Activated CD4-positive, CD25-positive, alpha-beta regulatory T cell (primary cell): ENCODE results near the gene SLC39A11.
A peak's percentile ranks its signal among the peaks of the same experiment; 100 is the strongest.

Experiments
- DNase-seq, 4 experiments: peaks; one replicate each; lab custom pipeline; 2025; lab: John Stamatoyannopoulos, UW

The SLC39A11 gene

GRCh38 chr17:72749119-72749572, 343.3 kb downstream of the SLC39A11 start:
- no peak for DNase-seq

DNA sequence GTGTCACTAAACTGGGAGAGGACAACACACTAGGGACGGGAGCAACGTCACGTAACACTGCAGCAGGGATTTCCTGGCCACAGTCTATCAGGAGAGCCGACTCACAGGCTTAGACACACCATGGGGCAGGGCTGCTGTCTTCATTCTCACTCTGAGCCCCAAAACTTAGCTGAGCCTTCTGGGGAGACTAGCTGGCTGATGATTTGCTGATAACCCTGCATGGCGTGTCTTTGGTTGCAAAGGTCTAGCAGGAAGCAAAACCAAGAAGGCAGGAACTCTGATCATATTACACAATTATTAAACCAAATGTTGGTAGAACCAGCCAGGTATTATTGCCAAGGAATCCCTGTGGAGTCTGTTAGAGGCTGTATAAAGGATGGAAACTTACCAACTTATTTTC, 345.0 kb downstream of the SLC39A11 start:
- no peak for DNase-seq

DNA sequence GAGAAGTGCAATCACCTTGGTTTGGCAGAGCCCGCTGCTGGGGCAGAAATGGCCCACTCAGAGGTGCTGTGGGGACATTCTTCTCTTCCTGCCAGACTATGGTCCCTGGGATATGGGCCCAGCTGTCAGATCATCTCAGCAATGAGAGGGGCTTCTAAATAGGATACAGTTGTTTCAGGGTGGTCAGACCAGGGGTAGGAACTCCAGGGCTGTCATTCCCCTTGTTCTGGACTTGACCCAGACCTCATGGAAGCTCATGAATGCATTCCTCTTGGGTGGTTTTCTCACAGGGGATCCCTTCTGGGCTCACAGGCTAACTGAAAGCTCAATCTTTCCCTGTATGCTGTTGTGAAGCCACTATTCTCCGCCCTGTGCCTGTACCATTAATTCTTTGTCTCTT, 347.2 kb downstream of the SLC39A11 start:
- no peak for DNase-seq

GRCh38 chr17:72743037-72743467, 349.4 kb downstream of the SLC39A11 start:
- DNase-seq, result no peak

GRCh38 chr17:72737151-72737690, 355.3 kb downstream of the SLC39A11 start:
- DNase-seq, result no peak

- DNase-seq, result no peak
These were observed 356.9 kb downstream of the SLC39A11 start for GRCh38 chr17:72735592-72735991.

- no peak for DNase-seq
These were observed 357.4 kb downstream of the SLC39A11 start for GRCh38 chr17:72735048-72735447.

DNA sequence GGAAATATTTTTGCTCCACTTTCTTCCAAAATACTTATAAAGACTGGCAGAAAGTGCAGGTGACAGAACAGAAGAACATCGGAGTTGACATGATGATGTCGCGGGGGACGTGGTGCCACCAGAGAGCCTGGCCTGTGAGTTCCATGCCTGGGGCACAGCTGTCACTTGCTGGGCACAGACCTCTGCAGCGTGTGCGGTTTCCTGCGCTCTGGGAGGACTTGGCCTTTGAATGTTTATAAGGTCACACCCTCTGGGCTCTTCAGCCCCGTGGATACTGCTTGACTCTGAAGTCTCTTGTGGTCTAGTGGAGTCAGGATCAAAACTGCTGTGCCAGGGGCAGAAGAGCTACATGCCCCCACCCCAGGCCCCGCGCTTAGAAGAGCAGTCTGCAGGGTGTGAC, 357.9 kb downstream of the SLC39A11 start:
- DNase-seq, result no peak

- DNase-seq, result no peak
These were observed 358.7 kb downstream of the SLC39A11 start for GRCh38 chr17:72733619-72734282.

DNA sequence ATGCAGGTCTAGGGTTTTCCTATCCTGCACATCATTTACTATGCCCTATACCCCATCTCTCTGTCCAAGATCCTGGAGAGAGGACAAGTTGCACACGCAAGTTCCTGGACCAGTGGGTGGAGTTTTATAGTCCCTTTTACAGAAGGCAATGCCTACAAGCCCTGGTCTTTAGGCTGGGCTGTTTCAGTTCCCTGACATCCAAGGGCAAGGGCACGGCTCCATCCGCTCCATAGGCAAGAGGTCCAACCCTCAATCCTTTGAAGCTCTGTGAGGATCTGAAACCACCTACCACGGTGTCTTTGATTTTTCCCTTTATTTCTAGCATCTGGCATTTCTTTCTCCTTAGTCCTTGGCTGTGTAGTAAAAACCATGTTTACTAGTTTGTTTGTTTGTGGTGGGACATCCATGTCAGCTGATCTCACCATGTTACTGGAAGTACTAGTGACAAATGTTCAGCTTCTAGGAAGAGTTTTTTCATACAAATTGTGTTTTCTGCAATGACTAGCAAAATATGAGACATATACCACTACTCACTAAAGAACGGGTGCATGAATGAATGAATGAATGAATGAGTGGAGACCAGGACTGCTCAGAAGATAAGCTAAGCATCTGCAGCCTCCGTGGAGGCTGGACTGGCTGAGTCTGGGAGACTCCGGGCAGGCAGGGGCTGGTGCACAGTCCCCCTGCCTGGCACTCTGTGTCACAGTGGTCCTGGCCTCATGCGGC, 359.4 kb downstream of the SLC39A11 start:
- DNase-seq, result no peak

GRCh38 chr17:72730077-72730476, 362.4 kb downstream of the SLC39A11 start:
- no peak for DNase-seq

DNA sequence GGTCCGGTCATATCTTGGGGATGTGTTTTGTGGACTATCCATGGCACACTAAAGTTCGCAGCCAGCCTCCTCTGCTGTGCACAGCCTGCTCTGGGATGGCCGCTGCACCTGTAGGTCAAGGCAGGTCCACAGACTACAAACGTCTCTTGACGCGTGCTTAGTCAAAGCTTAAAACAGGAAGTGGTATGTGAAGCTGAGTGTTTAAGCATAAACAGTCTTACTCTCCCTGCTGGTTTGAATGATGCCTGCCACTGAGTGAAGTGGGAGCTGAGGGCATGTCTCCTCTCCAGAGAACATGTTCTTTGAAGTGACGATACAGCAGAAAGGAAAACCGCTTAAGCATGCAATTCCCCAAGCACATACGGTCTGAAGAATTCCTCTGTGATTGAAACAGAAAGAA, 365.6 kb downstream of the SLC39A11 start:
- DNase-seq, result no peak

- DNase-seq, result peak in 1 of 4 experiments; percentile 5
These were observed 366.9 kb downstream of the SLC39A11 start for GRCh38 chr17:72725433-72726068.

- DNase-seq, result no peak
These were observed 368.2 kb downstream of the SLC39A11 start for GRCh38 chr17:72724267-72724666.

- no peak for DNase-seq
These were observed 368.8 kb downstream of the SLC39A11 start for GRCh38 chr17:72723711-72724110.

GRCh38 chr17:72720494-72720825, 372.0 kb downstream of the SLC39A11 start:
- no peak for DNase-seq

GRCh38 chr17:72719578-72720493, 372.7 kb downstream of the SLC39A11 start:
- DNase-seq, result no peak

- no peak for DNase-seq
These were observed 373.3 kb downstream of the SLC39A11 start for GRCh38 chr17:72719206-72719577.

GRCh38 chr17:72717676-72718075, 374.8 kb downstream of the SLC39A11 start:
- DNase-seq, result no peak

DNA sequence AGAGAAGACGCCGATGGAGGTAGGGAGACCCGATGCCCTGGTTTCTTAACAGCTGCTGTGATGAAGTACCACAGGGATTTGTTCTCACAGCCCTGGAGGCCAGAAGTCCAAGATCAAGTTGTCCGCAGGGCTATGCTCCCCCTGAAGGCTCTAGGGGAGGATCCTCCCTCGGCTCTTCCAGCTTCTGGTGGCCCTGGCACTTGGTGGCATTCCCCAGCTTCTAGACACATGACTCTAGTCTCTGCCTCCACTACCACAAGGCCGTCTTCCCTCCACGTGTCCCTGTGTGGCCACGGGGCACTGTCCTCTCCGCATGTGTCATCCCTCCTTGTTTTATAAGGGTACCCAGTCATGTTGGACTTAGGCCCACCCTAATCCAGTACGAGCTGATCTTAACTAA, 375.2 kb downstream of the SLC39A11 start:
- DNase-seq, result no peak

DNA sequence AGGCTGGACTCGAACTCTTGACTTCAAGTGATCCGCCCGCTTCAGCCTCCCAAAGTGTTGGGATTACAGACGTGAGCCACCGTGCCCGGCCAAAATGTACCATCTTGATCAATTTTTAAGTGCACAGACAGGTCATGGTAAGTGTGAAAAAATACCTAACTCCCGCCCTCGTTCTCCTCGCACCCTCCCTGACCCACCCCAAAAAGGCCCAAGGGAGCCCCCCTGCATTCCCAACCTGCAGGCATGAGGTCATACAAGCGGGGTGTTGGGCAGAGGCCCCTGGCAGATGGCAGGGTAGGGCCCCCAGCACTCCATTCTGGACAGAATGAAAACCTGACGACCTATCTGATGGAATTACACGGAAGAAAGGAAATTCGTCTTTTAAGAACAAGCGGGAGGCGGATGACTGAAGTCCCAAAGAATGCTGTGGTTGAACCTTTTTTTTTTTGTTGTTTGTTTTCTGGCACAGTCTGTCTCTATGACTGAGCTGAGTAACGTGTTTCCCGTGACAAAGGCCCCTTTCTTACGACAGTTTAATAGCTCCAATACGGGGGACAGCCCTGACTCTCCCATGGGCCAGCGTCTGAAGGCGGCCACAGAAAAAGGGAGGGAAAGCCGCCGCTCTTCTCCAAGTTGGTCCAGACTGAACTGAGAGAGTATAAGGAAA, 376.4 kb downstream of the SLC39A11 start:
- DNase-seq, result no peak
